GM12873 (cell line): ENCODE results near the gene MOB3C.

Source experiments
- TF ChIP-seq, protein P1 (sequence below): IDR thresholded peaks from 2 replicates; pipeline ENCODE4 v1.5.1; 2012; ENCODE audit warnings: low read depth, mild to moderate bottlenecking, moderate library complexity, low read length, control low read depth; ENCODE audit not compliant: insufficient read depth; ENCODE audit errors: missing control alignments

MOB3C gene

DNA sequence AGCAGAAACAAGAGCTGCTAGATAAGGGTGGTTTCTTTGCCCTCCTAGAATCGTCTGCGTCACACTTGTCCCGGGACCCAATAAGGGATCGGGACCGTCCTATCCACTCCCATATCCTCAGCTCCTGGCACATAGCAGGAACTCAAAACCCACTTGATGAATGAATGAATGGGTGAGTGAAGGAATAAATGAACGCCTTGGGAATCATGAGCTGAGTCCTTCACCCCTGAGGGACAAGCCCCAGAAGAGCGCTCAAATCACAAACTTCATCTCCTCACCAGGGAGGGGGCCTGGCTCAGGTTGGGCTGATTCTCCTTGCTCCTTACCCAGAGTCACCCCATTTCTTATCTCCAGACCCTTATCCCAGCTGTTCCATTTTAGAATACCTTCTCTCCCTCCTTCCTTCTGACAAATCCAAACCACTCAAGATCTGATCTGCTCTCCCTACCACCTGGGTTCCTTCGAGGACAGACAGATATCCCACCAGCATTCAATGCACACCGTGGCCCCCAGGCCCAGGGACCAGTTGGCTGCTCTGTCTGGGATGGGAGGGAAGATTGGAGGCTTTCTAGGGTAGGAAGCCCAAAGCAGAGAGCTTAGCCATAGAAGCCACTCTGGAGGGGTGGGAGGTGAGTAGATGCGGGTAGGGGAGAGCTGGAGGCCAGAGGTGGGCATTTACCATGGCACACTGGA lies 643 bp upstream of the MOB3C start:
- TF ChIP-seq, protein P1, sequence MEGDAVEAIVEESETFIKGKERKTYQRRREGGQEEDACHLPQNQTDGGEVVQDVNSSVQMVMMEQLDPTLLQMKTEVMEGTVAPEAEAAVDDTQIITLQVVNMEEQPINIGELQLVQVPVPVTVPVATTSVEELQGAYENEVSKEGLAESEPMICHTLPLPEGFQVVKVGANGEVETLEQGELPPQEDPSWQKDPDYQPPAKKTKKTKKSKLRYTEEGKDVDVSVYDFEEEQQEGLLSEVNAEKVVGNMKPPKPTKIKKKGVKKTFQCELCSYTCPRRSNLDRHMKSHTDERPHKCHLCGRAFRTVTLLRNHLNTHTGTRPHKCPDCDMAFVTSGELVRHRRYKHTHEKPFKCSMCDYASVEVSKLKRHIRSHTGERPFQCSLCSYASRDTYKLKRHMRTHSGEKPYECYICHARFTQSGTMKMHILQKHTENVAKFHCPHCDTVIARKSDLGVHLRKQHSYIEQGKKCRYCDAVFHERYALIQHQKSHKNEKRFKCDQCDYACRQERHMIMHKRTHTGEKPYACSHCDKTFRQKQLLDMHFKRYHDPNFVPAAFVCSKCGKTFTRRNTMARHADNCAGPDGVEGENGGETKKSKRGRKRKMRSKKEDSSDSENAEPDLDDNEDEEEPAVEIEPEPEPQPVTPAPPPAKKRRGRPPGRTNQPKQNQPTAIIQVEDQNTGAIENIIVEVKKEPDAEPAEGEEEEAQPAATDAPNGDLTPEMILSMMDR = no peak

DNA sequence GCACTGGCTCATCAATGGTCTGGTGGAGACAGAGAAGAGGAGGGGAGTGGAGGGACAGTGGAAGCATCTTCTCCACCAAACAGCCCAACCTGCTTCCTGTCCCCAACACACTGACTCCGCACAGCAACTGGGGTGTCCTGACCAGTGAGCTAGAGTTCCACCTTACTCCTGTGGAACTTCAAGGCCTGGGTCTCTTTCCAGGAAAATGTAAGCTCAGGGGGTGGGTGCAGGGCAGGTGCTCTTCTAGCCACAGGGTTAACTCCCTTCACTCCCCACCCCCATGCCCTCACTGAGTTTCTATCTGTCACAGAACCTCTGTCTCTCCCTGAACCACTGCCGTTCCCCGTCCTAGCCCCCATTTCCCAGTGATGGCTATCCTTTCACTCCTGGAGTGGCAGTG lies 876 bp downstream of the MOB3C start:
- TF ChIP-seq, protein P1 = no peak

DNA sequence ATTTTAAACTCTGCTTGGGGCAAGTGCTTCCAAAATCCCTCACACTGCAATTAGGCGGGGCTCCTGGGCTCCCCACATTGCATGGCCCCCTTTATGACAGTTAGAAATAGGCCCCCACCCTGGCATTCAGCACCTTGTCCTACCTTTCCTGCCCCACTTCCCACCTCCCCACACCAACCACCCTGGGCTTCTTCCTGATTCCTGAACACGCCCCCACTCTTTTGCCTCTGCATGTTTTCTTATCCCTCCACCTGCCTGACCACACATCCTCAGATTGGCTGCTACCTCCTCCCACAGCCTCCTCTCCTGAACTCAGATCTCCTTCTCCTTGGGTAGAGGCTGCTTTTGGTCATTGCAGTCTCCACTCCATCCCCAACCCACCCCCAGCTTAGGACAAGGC lies 1.5 kb downstream of the MOB3C start:
- TF ChIP-seq, protein P1 = no peak

DNA sequence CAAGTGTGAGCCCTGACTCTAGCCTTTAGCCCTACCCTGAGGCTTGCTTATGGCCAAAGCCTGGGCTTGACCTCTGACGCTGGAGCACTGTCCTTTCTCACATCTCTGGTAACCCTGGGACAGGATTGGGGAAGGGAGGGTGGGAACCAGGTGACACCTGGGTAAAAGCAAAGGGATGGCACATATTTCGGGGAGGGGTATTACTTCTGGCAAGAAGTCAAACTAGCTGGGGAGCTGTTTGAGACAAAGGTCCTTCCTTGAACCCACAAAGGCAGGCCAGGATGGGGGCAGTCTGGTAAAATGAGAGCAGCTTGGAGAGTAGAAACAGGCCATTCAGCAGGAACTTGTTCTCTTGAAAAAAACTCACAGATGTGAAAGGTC lies 2.0 kb downstream of the MOB3C start:
- TF ChIP-seq, protein P1 = no peak

DNA sequence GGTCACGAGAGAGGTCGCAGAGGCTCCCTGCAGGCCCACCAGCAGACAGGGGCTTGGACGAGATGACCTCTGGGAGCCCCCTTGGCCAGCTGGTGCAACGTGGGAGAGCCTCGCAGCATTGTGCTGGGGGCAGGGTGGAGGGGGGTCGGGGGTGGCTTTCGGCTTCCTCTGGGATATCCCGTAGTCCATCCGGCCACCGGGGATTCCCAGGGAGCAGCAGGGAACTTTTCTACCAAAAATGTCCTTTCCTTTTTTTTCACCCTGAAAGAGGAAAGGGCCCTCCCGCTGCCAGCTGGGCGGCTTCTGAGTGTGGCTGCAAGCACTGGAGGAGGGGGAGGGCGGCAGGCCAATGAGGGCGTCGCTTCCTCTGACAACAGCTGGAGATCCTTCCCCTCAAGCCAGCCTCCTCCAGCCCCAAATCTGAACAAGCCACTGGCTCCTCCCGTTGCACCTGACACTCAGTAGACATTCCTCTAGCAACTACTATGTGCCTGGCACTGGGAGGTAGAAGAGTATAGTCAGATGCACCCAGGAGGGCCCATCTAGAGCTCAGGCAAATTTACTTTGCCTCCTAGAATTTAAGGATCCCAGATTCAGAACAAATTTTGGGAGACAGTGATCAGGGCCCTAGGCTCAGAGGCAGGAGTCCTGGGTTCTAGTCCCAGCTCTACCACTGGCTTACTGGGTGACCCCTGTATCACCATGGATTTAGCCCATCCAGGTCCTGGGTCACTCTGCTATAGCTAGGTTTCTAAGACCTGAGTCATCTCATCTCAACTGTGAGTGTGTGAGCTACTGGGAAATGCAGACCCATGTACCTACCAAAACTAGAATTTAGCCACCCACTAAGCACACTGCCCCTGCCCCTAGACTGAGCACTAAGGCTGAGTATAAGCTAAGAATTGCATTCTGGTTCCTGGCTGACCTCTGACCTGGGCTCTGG lies 2.7 kb downstream of the MOB3C start:
- TF ChIP-seq, protein P1 = no peak

DNA sequence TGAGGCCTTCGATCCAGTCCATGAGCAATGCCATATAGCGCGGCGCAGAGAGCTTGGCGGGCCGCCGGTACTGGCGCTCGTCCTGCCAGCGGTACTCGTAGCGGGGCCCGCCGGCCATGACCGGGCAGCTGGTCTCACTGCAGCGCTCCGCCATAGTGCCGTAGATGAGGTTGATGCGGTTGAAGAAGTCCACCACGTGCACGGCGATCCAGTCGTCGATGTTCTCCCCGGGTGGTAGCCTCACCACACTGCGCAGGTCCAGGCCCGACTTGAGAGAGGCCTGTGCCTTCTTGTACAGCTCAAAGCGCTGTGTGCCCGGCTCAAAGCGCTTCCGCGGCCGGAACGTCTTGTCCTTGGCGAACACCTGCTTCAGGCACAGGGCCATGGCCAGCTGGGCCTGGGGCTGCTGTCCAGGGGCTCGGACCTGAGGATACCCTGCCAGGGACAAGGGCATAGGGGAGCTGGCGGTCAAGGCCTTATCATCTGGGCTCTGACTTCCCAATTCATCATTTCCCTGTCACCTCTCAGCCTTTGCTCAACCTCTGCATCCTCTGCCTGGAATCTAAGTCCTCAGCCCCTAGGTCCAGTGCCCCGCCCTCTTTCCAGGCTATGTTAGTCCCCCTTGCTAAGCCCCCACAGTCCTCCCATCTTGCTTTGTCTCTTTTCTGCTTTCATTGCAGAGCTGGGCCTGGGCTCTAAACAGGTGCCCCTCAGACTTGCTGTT lies 3.5 kb downstream of the MOB3C start:
- TF ChIP-seq, protein P1 = no peak

DNA sequence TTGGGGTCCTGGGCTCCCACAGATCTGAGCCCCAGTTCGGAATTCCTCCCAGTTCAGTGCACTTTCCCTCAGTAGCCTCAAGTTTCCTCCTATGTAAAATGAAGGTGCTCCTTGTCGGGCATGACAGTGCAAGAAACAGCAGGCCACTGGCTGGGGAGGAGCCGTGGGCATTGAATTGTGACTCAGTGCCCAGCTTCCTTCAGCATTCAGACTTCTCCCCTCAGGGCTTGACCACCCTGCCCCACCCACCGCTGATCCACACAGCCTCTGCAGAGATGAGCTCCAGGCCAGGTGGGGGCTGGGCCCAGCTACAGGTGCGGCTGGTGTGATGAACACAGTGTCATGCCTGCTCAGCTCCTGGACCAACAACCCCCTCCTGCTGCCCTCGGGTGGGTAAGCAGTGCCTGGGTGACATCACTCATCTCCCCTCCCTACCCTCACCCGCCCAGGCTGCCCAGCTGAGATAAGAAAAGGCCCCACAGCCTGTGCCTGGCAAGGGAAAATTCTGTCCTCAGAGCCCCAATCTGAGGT lies 4.9 kb downstream of the MOB3C start:
- TF ChIP-seq, protein P1 = no peak
